HG03575 (cell line): ENCODE measurements around the gene CCDC200.
"Not testable (repeated sequence)": the region's sequence is repeated elsewhere in the genome, so short reads cannot be mapped to it uniquely, and the experiment has no call there.

Source experiments
- ATAC-seq: cut with Tn5 transposase; IDR thresholded peaks from one replicate; pipeline ENCODE4 v1.9.1; 2021; ENCODE audit not compliant: unreplicated experiment, insufficient number of reproducible peaks, low FRiP score; ENCODE audit errors: extremely low read depth

The CCDC200 gene

DNA sequence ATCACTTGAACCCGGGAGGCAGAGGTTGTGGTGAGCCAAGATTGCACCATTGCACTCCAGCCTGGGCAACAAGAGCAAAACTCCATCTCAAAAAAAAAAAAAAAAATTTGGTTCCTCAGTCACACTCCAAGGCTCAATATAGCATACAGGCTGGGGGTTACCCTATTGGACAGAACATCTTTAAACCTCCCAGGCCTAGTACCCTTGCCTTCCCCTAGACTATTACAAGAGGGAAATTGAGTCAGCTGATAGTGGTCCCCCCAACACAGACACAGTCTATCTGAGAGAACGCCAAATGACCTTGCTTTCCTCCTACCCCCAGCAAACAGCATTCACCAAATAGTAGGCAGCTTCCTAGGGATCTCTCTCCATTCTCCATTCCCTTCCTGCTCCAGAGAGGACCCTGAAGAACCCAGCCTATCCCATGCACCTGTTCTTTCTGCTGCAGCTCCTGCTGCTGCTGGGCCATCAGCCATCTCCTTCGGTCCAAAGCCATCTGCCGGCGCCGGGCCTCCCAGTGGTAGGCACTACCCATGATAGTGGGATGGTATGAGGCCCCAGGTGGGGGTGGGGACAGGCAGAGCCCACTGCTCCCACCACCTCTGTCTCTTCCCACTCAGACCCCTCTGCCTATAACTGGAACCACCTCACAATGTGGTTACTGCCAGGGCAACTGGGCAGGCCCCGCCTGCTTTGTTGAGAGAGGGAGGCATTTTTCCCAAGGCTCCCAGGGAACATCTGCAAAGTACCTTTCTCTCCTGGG is at the start of gene CCDC200:
Gene CCDC200, minus strand, starts transcription at position 604 of the 763 bp plus-strand sequence. Its CDS starts 69 bp downstream, at position 535.
- ATAC-seq: not testable (repeated sequence)

DNA sequence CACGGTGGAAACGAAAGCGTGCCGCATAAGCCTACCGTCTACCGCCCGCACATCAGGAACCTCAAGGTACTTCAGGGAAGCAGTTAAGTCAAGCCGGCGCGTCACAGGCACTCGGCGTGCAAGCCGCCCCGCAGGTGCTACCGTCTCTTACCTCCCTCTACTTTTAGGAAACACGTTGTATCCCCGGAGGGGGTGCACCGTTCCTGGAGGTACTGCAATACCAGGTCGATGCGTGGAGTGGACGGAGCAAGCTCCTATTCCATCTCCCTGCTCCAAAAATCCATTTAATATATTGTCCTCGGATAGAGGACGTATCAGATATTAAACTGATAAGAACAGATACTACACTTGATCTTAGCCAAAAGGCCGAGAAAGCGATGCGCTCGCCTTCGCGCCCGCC is 44.5 kb upstream of the CCDC200 start:
- not testable (repeated sequence) for ATAC-seq

DNA sequence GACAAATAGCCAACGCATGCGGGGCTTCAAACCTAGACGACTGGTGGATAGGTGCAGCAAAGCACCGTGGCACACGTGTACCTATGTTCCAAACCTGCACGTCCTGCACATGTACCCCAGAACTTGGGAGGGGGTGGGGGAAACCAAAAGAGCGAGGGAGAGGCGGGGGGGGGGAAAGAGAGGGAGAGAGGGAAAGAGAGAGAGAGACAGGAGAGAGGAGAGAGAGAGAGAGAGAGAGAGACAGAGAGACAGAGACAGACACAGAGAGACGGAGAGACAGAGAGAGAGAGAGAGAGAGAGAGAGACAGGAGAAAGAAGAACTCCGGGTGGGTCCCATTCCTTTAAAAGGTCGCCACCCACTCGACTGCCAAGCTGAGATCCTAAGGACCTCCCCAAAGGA is 44.1 kb upstream of the CCDC200 start:
- ATAC-seq: not testable (repeated sequence)

DNA sequence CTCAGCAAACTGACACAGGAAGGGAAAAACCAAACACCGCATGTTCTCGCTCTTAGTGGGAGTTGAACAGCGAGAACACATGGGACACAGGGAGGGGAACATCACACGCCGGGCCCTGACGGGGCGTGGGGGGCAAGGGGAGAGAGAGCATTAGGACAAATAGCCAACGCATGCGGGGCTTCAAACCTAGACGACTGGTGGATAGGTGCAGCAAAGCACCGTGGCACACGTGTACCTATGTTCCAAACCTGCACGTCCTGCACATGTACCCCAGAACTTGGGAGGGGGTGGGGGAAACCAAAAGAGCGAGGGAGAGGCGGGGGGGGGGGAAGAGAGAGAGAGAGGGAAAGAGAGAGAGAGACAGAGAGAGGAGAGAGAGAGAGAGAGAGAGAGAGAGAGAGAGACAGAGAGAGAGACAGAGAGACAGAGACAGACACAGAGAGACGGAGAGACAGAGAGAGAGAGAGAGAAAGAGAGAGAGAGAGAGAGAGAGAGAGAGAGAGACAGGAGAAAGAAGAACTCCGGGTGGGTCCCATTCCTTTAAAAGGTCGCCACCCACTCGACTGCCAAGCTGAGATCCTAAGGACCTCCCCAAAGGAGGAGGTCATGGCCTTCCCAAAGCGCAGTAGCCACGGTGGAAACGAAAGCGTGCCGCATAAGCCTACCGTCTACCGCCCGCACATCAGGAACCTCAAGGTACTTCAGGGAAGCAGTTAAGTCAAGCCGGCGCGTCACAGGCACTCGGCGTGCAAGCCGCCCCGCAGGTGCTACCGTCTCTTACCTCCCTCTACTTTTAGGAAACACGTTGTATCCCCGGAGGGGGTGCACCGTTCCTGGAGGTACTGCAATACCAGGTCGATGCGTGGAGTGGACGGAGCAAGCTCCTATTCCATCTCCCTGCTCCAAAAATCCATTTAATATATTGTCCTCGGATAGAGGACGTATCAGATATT is 42.4 kb upstream of the CCDC200 start:
- not testable (repeated sequence) for ATAC-seq

DNA sequence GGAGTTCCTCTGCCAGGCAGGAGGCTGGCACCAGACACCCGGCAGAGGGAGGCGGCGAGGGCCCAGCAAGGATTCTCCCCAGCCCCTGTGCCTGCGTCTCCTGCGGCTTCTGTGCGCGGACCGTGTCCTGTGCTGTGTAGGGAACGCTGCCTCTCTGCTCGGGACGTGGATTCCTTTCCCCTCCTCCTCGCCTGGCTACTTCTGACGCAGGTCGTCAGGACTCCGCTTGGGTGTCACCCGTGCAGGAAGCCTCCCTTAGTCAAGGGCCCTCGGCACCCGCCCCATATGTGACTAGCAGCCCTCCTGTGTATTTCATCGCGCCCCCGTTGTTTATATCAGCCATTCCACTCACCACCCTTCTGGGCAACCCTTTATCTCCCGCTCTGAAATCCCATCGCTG is 18.0 kb upstream of the CCDC200 start:
- not testable (repeated sequence) for ATAC-seq

DNA sequence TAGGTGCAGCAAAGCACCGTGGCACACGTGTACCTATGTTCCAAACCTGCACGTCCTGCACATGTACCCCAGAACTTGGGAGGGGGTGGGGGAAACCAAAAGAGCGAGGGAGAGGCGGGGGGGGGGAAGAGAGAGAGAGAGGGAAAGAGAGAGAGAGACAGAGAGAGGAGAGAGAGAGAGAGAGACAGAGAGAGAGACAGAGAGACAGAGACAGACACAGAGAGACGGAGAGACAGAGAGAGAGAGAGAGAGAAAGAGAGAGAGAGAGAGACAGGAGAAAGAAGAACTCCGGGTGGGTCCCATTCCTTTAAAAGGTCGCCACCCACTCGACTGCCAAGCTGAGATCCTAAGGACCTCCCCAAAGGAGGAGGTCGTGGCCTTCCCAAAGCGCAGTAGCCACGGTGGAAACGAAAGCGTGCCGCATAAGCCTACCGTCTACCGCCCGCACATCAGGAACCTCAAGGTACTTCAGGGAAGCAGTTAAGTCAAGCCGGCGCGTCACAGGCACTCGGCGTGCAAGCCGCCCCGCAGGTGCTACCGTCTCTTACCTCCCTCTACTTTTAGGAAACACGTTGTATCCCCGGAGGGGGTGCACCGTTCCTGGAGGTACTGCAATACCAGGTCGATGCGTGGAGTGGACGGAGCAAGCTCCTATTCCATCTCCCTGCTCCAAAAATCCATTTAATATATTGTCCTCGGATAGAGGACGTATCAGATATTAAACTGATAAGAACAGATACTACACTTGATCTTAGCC is 12.4 kb upstream of the CCDC200 start:
- not testable (repeated sequence) for ATAC-seq

DNA sequence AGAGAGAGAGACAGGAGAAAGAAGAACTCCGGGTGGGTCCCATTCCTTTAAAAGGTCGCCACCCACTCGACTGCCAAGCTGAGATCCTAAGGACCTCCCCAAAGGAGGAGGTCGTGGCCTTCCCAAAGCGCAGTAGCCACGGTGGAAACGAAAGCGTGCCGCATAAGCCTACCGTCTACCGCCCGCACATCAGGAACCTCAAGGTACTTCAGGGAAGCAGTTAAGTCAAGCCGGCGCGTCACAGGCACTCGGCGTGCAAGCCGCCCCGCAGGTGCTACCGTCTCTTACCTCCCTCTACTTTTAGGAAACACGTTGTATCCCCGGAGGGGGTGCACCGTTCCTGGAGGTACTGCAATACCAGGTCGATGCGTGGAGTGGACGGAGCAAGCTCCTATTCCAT is 11.2 kb upstream of the CCDC200 start:
- not testable (repeated sequence) for ATAC-seq

DNA sequence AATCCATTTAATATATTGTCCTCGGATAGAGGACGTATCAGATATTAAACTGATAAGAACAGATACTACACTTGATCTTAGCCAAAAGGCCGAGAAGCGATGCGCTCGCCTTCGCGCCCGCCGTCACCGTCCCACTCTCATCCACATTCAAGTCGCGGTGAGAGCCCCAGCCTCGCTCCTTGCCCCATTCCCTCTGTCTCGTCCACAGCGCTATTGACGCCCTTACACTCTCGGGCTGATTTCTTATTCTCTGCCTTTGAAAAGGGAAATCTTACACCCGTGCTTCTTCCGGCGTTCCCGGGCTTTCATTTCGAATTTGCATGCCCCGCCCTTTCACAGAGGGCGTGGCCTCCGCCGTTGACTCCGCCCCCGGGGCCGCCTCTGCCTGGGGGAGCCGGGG is 5.5 kb upstream of the CCDC200 start, which contains the start of gene RNU2-1:
Gene RNU2-1, minus strand, starts transcription at position 101 of the 400 bp plus-strand sequence.
- not testable (repeated sequence) for ATAC-seq

DNA sequence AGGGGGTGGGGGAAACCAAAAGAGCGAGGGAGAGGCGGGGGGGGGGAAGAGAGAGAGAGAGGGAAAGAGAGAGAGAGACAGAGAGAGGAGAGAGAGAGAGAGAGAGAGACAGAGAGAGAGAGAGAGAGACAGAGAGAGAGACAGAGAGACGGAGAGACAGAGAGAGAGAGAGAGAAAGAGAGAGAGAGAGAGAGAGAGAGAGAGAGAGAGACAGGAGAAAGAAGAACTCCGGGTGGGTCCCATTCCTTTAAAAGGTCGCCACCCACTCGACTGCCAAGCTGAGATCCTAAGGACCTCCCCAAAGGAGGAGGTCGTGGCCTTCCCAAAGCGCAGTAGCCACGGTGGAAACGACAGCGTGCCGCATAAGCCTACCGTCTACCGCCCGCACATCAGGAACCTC is 4.8 kb upstream of the CCDC200 start:
- not testable (repeated sequence) for ATAC-seq

DNA sequence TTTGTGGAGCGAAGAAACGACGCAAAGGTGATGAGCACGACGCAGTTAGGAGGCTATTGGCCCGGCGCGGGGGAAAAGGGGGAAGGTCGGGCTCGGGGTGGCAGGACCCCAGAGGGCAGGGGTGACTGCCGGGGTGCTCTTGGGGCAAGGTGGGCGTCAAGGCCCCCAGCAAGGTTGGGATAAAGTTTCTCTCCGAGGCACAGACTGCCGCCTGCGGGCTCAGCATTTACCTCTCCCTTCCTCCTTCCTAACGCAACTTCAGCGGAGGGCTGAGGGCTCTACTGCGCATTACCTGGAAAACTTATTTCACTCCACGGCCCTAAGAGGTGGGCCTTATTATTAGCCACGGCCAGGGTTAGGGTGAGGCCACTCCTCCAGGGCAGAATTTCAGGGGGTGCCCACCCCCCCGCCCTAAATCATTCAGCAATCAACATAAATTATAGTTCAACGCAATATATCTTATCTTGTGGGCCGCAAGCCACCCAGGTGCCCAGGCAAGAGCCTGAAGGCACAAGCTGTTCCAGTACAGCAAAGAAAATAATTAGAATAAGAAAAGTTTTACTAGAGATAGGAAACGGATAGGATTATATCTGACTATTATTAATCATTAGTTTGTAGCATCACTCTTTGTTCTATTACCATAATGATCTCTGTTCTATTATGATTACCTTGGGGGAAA is 3.7 kb upstream of the CCDC200 start:
- ATAC-seq: not testable (repeated sequence)

DNA sequence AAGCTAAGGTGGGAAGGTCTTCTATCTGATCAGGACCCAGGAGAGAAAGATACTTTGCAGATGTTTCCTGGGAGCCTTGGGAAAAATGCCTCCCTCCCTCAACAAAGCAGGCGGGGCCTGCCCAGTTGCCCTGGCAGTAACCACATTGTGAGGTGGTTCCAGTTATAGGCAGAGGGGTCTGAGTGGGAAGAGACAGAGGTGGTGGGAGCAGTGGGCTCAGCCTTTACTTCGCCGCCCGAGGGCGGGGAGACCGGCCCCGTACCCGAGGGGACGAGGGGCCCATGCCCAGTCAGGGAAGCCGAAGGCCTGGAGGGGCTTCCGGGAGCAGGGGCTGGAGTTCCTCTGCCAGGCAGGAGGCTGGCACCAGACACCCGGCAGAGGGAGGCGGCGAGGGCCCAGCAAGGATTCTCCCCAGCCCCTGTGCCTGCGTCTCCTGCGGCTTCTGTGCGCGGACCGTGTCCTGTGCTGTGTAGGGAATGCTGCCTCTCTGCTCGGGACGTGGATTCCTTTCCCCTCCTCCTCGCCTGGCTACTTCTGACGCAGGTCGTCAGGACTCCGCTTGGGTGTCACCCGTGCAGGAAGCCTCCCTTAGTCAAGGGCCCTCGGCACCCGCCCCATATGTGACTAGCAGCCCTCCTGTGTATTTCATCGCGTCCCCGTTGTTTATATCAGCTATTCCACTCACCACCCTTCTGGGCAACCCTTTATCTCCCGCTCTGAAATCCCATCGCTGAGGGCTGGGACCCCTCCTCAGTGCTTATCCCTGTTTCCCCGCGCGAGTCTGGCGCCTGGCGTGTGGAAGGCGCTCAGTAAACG is 3.0 kb upstream of the CCDC200 start:
- not testable (repeated sequence) for ATAC-seq

DNA sequence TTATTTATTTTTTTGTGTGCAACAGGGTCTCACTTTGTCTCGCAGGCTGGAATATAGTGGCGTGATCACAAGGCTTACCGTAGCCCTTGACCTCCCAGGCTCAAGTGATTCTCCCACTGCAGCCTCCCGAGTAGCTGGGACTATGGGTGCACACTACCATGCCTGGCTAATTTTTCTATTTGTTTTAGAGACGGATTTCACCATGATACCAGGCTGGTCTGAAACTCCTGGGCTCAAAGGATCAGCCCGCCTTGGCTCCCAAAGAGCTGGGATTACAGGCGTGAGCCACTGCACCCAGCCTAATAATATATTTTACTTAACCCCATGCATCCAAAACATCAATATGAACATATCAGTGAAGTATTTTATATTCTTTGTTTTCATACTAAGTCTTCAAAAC is 2.0 kb downstream of the CCDC200 start:
- no peak for ATAC-seq

DNA sequence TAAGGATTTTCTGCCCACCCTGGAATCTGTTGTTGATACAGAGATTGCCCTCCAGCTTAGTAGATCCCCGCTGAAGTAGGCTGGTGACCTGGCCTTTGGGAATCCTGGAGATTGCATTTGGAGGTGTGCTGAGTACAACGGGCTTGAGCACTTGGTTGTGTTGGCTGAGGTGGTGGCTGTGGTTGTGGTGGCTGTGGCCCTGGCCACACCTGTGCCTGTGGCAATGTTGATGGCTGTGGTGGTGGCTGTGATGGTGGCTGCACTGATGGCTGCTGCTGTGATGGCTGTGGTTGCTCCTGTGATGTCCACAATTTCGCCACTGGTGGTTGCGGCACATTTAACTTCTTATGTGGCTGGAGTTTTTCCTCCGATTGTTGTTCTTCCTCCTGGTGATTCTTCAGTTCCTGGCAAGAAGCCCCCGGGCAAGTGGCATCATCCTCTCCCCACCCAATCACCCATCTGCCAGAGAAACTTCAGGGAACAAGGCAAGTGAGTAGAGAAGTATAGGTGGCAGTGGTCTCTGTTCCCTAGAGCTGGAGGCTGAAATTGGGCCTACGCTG is 4.2 kb downstream of the CCDC200 start:
- no peak for ATAC-seq

DNA sequence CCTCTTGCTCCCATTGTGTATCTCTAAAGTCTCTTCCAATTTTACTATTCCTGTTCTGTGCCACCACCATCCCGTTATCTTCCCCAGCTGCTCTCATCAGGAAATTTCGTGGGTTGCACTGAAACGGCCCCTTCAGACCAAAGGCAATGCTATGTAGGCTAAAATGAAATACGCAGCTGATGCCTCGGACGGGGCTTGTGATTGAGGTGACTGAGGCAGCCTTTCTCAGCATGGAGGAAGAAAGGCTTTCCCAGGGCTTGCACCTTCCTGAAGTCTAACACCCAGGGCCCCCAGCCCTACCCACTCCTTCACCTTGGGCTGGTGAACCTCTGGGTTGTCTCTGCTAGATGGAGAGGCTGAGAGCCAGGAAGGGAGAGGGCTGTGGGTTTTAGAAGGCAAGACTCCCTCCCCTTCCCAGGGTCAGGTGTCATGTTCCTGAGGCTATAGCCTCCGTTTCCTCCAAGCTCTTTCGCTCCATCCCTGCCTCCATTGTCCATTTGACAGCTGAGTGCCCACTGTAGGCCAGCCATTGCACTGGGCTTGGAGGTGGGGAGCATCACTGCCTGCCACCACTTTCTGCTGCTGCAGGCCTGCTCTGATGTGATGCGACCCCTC is 7.8 kb downstream of the CCDC200 start:
- ATAC-seq: no peak

DNA sequence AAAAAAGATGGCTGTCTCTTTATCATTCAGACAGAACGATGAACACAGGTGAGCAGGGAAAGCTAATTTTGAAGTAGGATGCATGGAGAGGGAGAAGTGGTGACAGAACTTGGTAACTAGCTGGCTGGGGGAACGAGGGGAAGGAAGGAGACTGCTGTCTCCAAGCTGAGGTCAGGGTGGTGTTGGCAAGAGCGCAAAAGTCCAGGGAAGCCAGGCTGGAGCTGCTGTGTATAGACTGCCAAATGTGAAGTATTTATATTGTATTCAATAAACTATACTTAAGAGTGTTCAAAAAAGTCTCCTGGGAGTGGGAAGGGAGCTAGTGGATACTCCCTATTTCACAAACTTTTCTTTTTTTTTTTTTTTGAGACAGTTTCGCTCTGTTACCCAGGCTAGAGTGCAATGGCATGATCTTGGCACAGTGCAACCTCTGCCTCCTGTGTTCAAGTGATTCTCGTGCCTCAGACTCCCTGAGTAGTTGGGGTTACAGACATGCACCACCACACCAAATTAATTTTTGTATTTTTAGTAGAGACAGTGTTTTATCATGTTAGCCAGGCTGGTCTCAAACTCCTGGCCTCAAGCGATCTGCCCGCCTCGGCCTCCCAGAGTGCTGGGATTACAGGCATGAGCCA is 8.6 kb downstream of the CCDC200 start:
- no peak for ATAC-seq

DNA sequence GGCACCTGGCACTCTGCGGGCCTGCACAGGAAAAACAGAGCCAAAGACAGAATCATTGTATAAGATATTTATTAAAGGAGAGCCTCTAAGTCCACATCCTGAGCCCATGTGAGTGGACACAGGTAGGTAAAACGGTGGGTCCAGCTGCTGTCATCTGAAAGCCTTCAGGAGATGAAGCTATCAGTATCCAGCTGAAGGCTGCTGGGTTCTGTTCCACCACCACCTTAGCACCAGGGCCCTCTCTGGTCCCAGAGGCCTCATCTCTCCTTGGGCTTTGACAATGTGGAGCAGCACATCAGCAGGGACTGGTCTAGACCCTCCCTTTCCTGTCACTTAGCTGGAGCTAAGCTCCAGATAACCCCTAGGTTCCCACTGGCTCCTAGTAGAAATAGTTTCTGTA is 9.4 kb downstream of the CCDC200 start:
- ATAC-seq: no peak

DNA sequence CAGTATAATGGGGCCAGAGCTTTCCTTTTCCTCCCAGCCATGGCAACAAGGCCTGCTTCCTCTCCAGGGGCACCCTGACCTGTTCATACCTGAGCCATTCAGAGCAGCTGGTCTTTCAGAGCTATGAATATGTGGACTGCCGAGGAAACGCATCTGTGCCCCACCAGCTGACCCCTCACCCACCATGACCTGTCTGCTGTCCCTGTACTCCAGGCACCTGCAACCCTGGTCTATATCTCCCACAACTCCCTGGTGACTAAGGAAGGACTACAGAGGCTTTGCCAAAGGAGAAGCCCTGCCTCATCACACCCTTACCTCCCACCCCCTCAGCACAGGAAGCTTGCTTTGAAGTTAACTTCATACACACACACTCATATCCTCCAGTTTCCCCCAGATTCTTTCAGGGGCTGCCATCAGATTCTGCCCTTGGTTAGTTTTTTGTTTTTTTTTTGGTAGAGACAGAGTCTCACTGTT is 10.8 kb downstream of the CCDC200 start:
- ATAC-seq: no peak
